G401 (cell line): Measurements from ENCODE around the gene TPM3. TPM values are rescaled to one million over a fixed set of nuclear protein-coding genes. Genes with fewer than 3 reads are reported as not detected.
"Not testable (repeated sequence)": the region's sequence is repeated elsewhere in the genome, so short reads cannot be mapped to it uniquely, and the experiment has no call there.

Experiments used
- DNase-seq: peaks from one replicate; pipeline ENCODE4 v3.0.0-alpha.2; 2015; ENCODE audit warnings: low spot score
- in situ Hi-C: cut with HindIII; loops from 2 replicates; pipeline ENCODE4 v1.10.0; 2016; ENCODE audit warnings: low sequenced_read_pairs, mixed read lengths
- total RNA-seq: library from RNA; depleted of rRNA; stranded (reverse); fragments of >200 nt; shearing (Covaris generic); gene quantifications from 2 replicates; pipeline ENCODE4 v1.2.3, GENCODE V29; 2014; rRNA removed

TPM3 gene
- total RNA-seq: 384 and 782 TPM in 2 replicates

- DNase-seq: no peak
- in situ Hi-C loops: no loop called here
These were observed at the start of gene TPM3 for GRCh38 chr1:154191990-154192461. TSS of gene TPM3 (minus strand) at chr1:154192100. CDS start at chr1:154192018, 82 bp downstream.

GRCh38 chr1:154240294-154240833, 48.5 kb upstream of the TPM3 start:
- in situ Hi-C loops: no loop called here
- no peak for DNase-seq

- no peak for DNase-seq
- in situ Hi-C loops: no loop called here
These were observed 47.6 kb upstream of the TPM3 start for GRCh38 chr1:154239491-154239890.

- no peak for DNase-seq
- in situ Hi-C loops: no loop called here
These were observed 46.1 kb upstream of the TPM3 start for GRCh38 chr1:154237880-154238506.

GRCh38 chr1:154237435-154237834, 45.5 kb upstream of the TPM3 start:
- in situ Hi-C loops: no loop called here
- DNase-seq: no peak

- in situ Hi-C loops: no loop called here
- no peak for DNase-seq
These were observed 45.0 kb upstream of the TPM3 start for GRCh38 chr1:154236855-154237254.

- in situ Hi-C loops, DNase-seq: not testable (repeated sequence)
These were observed 41.2 kb upstream of the TPM3 start for GRCh38 chr1:154233127-154233526.

GRCh38 chr1:154231112-154231511, 39.2 kb upstream of the TPM3 start:
- DNase-seq, in situ Hi-C loops: not testable (repeated sequence)

GRCh38 chr1:154225370-154225769, 33.5 kb upstream of the TPM3 start:
- in situ Hi-C loops: no loop called here
- DNase-seq: no peak

GRCh38 chr1:154223621-154224020, 31.7 kb upstream of the TPM3 start:
- in situ Hi-C loops: no loop called here
- DNase-seq: no peak

- no peak for DNase-seq
- in situ Hi-C loops: no loop called here
These were observed 31.0 kb upstream of the TPM3 start for GRCh38 chr1:154222918-154223317.

- in situ Hi-C loops: no loop called here
- no peak for DNase-seq
These were observed 30.6 kb upstream of the TPM3 start for GRCh38 chr1:154222518-154222917.

- in situ Hi-C loops: no loop called here
- DNase-seq: peak; percentile 58
These were observed 29.5 kb upstream of the TPM3 start for GRCh38 chr1:154221278-154222001.

GRCh38 chr1:154220970-154221277, 29.0 kb upstream of the TPM3 start:
- DNase-seq: no peak
- in situ Hi-C loops: no loop called here

GRCh38 chr1:154220071-154220969, 28.4 kb upstream of the TPM3 start, which contains the start of gene UBAP2L:
TSS of gene UBAP2L (plus strand) at chr1:154220955. CDS start at chr1:154225124, 4,169 bp downstream.
- peak; percentile 99 for DNase-seq

GRCh38 chr1:154219541-154219940, 27.6 kb upstream of the TPM3 start:
- DNase-seq: no peak
- in situ Hi-C loops: no loop called here

More at GRCh38 chr1:154220071-154220969, 28.4 kb upstream of the TPM3 start, which contains the start of gene UBAP2L:
- in situ Hi-C loops: no loop called here

GRCh38 chr1:154218545-154218944, 26.6 kb upstream of the TPM3 start:
- no peak for DNase-seq
- in situ Hi-C loops: no loop called here

GRCh38 chr1:154213274-154213673, 21.4 kb upstream of the TPM3 start:
- in situ Hi-C loops: no loop called here
- DNase-seq: no peak

GRCh38 chr1:154212083-154212482, 20.2 kb upstream of the TPM3 start:
- DNase-seq: no peak
- in situ Hi-C loops: no loop called here
